T-cell (primary cell): ENCODE measurements around the gene CAMK1D. TPM values are rescaled to one million over a fixed set of nuclear protein-coding genes. Genes with fewer than 3 reads are reported as not detected.

ENCODE experiments used
- ATAC-seq, 4 experiments: fragments of 200-7000 bp in 3 of 4; fragments of 150-1000 bp in 1 of 4; cut with Tn5 transposase; replicated peaks in 1 of 4; 1 replicate in 3 of 4; 2 replicates in 1 of 4; pipeline ENCODE4 v1.10.0; 2021; ENCODE audit warnings: moderate library complexity in 3 of 4, mild to moderate bottlenecking in 2 of 4, moderate number of reproducible peaks in 1 of 4
- CTCF ChIA-PET, 2 donors: fragments of 300-600 bp; sonication (Branson Sonifier 250); formaldehyde crosslinking; loops; one replicate each; lab custom pipeline; 2022; ENCODE audit warnings: antibody characterized with exemption in 2 of 2; lab: Charles Lee
- POLR2A ChIA-PET, 2 donors: fragments of 300-600 bp; sonication (Branson Sonifier 250); formaldehyde crosslinking; loops; one replicate each; lab custom pipeline; 2022; ENCODE audit warnings: antibody characterized with exemption in 2 of 2; lab: Charles Lee
- DNase-seq, 35 experiments: peaks; one replicate each; pipeline versions ENCODE4 v3.0.0 to v3.0.0-alpha.2; 2013 to 2023
- H3K27ac ChIP-seq: one replicate; pipeline ENCODE4 v1.5.1; 2013; ENCODE audit warnings: low read length
- H3K27me3 ChIP-seq, 2 experiments: replicated peaks in 1 of 2; 1 replicate in 1 of 2; 2 replicates in 1 of 2; pipeline versions ENCODE4 v1.6.1 to v1.7.0; 2013; ENCODE audit warnings: low read length in 1 of 2, mixed read lengths in 1 of 2; ENCODE audit not compliant: control insufficient read depth in 2 of 2, insufficient read depth in 2 of 2; ENCODE audit errors: extremely low read depth in 1 of 2
- H3K36me3 ChIP-seq, 2 donors: 1 replicate in 1 of 2; 2 replicates in 1 of 2; pipeline versions ENCODE4 v1.6.1 to v1.7.0; 2013; ENCODE audit warnings: low read length in 1 of 2; ENCODE audit not compliant: control insufficient read depth in 2 of 2, insufficient read depth in 1 of 2; ENCODE audit errors: extremely low read depth in 1 of 2
- H3K4me1 ChIP-seq, 2 experiments: 1 replicate in 1 of 2; 2 replicates in 1 of 2; pipeline versions ENCODE4 v1.6.1 to v1.7.0; 2013; ENCODE audit warnings: low read length in 2 of 2, mixed read lengths in 1 of 2; ENCODE audit not compliant: insufficient read depth in 2 of 2, control insufficient read depth in 1 of 2; ENCODE audit errors: extremely low read depth in 1 of 2
- H3K4me3 ChIP-seq, 2 donors: 1 replicate in 1 of 2; 2 replicates in 1 of 2; pipeline versions ENCODE4 v1.5.1 to v1.7.0; 2013; ENCODE audit warnings: mild to moderate bottlenecking in 2 of 2, low read length in 1 of 2, moderate library complexity in 1 of 2; ENCODE audit not compliant: control insufficient read depth in 1 of 2; ENCODE audit errors: extremely low read depth in 1 of 2
- H3K9me3 ChIP-seq: 2 replicates; pipeline ENCODE4 v1.7.0; 2013
- H3K27ac Mint-ChIP-seq, 2 donors: one replicate each; pipeline ENCODE4 v1.8.0; 2020 to 2021; ENCODE audit warnings: mild to moderate bottlenecking in 2 of 2, mixed read lengths in 2 of 2
- H3K27me3 Mint-ChIP-seq, 2 donors: one replicate each; pipeline ENCODE4 v1.8.0; 2021 to 2022; ENCODE audit warnings: mixed read lengths in 2 of 2
- H3K36me3 Mint-ChIP-seq: one replicate; pipeline ENCODE4 v1.8.0; 2021; ENCODE audit warnings: mixed read lengths
- H3K4me1 Mint-ChIP-seq, 3 donors: one replicate each; pipeline ENCODE4 v1.8.0; 2020 to 2022; ENCODE audit warnings: mixed read lengths in 3 of 3, mild to moderate bottlenecking in 1 of 3
- H3K4me3 Mint-ChIP-seq, 3 donors: one replicate each; pipeline ENCODE4 v1.8.0; 2020 to 2022; ENCODE audit warnings: mild to moderate bottlenecking in 3 of 3, mixed read lengths in 3 of 3, moderate library complexity in 3 of 3
- H3K9me3 Mint-ChIP-seq, 3 donors: one replicate each; pipeline ENCODE4 v1.8.0; 2020 to 2022; ENCODE audit warnings: mixed read lengths in 3 of 3
- WGBS: methylation state at CpG from one replicate; pipeline ENCODE4 v1.1.5; 2013; ENCODE audit warnings: missing lambda C conversion rate; ENCODE audit not compliant: insufficient coverage; 5-methylcytosine and 5-hydroxymethylcytosine counted together
- total RNA-seq, 35 experiments: library from RNA in 6 of 35; stranded (reverse) in 6 of 35; fragments of 120-200 nt in 1 of 35; gene quantifications; one replicate each; pipeline versions ENCODE4 v1.2.1 to v1.2.4 and lab custom pipeline; 2013 to 2026

CAMK1D gene
- total RNA-seq, 5 donors from 2014 or later (not counting 1 experiment from before 2014, with no cell fraction given) = 16.8 to 31.3 (median 23.6) TPM

DNA sequence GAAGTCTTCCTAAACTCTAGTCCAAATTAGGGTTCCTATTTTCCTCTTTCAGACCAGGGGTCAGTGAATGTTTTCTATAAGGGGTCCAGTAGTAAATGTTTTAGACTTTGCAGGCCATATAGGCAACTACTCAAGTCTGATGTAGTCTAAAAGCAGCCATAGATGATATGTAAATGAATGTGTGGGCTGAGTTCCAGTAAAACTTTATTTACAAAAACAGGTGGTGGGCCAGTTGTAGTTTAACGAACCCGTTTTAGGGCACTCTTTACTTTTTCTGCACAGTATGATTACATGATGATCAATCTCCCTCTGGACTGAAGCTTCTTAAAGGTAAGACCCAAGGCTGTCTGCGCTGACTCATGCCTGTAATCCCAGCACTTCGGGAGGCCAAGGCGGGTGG is 243.6 kb downstream of the CAMK1D start:
- Histone ChIP-seq H3K4me3 (no peak overlapping the region), H3K36me3 (no peaks in the 10 kb centered on the region), H3K27ac (no peak overlapping the region), H3K4me1 (peaks cover 60 to 69% of the 10 kb centered on the region in 2 experiments), H3K9me3 (no peaks in the 10 kb centered on the region), H3K27me3 (no peaks in the 10 kb centered on the region)
- Mint-ChIP-seq H3K4me1 (peaks cover 88 to 94% (median 92%) of the 10 kb centered on the region in 3 donors), H3K4me3 (no peak overlapping the region), H3K27me3 (no peaks in the 10 kb centered on the region), H3K9me3 (peaks cover 0 to 11% (median 2%) of the 10 kb centered on the region in 3 donors), H3K27ac (peak overlapping the region; percentile 77 to 84), H3K36me3 (peaks cover 13% of the 10 kb centered on the region)
- POLR2A ChIA-PET = no interaction called here
- DNase-seq (no peak), ATAC-seq (no peak)
- CTCF ChIA-PET = no interaction called here
- 89% methylated on average over 3 of the region's 5 CpGs for WGBS

DNA sequence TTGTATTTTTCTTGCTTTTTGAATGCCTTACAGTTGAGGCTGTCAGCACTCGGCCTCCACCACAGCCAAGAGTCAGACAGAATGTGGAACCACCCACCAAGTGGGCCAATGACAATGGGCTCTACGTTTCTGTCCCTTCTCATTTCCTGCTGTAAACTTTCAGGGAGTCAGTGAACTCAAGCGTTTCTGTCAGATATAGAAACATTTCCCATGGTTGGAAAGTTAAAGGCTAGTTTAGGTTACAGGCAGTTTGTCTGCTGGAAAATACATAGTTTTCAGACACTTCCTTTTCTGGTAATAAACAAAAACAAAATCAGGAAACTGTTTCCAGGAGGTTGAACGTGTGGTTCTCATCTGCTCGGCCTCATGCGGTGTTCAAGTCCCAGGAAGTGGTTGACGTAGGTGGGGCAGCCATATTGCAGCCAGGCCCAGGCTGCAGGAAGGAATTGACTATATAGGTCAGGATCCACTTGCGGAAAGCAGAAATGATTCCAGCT is 245.1 kb downstream of the CAMK1D start:
- Histone ChIP-seq H3K4me1 (peaks cover 49 to 56% of the 10 kb centered on the region in 2 experiments), H3K27ac (peak overlapping the region; percentile 44), H3K9me3 (no peaks in the 10 kb centered on the region), H3K36me3 (no peaks in the 10 kb centered on the region), H3K27me3 (no peaks in the 10 kb centered on the region), H3K4me3 (no peak overlapping the region)
- WGBS = 11% methylated on average over 5 of the region's 8 CpGs
- ATAC-seq (peak; percentile 60 to 81 (median 80)), DNase-seq (peak in 32 of 35 experiments; percentile 4 to 66 (median 27))
- Mint-ChIP-seq H3K27ac (peak overlapping the region; percentile 92 to 95), H3K27me3 (no peaks in the 10 kb centered on the region), H3K9me3 (peaks cover 0 to 11% (median 2%) of the 10 kb centered on the region in 3 donors), H3K4me1 (peaks cover 86 to 93% (median 92%) of the 10 kb centered on the region in 3 donors), H3K4me3 (peak overlapping the region; percentile 18 to 71 (median 31)), H3K36me3 (peaks cover 24% of the 10 kb centered on the region)
- ChIA-PET CTCF (no interaction called here), POLR2A (no interaction called here)

DNA sequence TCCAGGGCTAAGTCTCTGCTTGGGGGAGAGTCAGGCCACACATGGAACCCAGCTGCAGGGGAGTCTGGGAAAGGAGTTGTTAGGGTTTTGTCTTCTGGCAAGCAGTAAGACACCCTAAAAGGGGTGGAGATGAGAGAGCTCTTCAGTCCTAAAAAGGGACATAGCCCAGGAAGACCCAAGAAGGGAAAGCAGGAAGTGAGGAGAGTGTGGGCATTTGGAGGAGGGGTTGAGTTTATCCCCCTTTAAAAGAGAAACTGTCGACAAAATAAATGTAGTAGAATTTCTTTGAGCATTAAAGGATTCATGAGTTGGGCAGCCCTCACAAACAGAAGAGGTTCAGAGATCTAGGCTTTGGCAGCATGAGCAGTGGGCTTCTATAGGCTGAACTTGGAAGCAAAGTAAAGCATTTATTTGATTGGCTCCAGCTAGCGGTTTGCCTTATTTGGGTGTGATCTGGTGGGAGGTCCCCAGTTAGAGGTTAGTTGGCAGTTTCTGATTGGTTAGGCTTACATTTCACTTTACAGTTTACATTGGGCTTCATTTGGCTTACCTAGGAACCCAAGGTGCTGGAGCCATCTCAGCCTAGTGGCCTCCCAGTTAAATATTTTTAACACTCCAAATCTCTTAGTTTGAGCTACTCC is 246.7 kb downstream of the CAMK1D start:
- Mint-ChIP-seq H3K4me3 (peak overlapping the region in 1 of 3 donors; percentile 42), H3K27ac (peak overlapping the region; percentile 72 to 77), H3K36me3 (peaks cover 31% of the 10 kb centered on the region), H3K4me1 (peaks cover 72 to 77% (median 76%) of the 10 kb centered on the region in 3 donors), H3K9me3 (peaks cover 0 to 11% (median 2%) of the 10 kb centered on the region in 3 donors), H3K27me3 (no peaks in the 10 kb centered on the region)
- CTCF ChIA-PET = interaction anchor here in 1 of 2 donors (0.6 kb wide), 1 partner anchor 97 kb away, joined by 4 read pairs; no protein-coding TSS in a partner anchor
- no peak overlapping the region for H3K4me3 ChIP-seq
- no peak for DNase-seq
- H3K27me3 ChIP-seq = no peaks in the 10 kb centered on the region
- H3K9me3 ChIP-seq = no peaks in the 10 kb centered on the region
- H3K27ac ChIP-seq = no peak overlapping the region
- H3K4me1 ChIP-seq = peaks cover 35 to 46% of the 10 kb centered on the region in 2 experiments
- POLR2A ChIA-PET = interaction anchor here (0.6 kb wide), 3 partner anchors 22 to 247 kb away, joined by 3 to 8 read pairs (median 7); no protein-coding TSS in a partner anchor
- 100% methylated on average over 1 of the region's 2 CpGs for WGBS
- no peaks in the 10 kb centered on the region for H3K36me3 ChIP-seq
- no peak for ATAC-seq

DNA sequence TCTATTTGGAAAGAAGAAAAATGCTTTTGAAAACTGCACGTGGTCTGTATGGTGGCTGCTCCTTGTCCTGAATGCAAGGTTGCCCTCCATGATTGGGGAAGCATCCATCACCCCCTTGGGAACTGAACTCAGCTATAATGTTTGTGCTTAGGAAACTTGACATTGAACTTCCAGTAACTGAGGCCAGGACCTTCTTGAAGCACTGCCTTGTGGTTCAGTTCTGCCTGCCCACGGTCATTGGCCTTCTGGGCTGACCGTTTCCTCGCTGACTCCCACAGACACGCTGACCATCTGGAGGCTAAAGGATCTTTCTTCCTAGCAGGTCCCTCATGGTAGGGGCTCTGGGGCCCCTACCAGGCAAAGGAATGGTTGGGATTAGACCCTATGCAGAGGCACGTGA is 247.8 kb downstream of the CAMK1D start:
- H3K27ac ChIP-seq = no peak overlapping the region
- DNase-seq = no peak
- Mint-ChIP-seq H3K9me3 (peaks cover 0 to 11% (median 2%) of the 10 kb centered on the region in 3 donors), H3K4me3 (peak overlapping the region in 1 of 3 donors; percentile 35), H3K36me3 (peaks cover 31% of the 10 kb centered on the region), H3K27me3 (no peaks in the 10 kb centered on the region), H3K4me1 (peaks cover 63 to 69% (median 69%) of the 10 kb centered on the region in 3 donors), H3K27ac (no peak overlapping the region)
- no peaks in the 10 kb centered on the region for H3K36me3 ChIP-seq
- no peaks in the 10 kb centered on the region for H3K27me3 ChIP-seq
- WGBS = 86% methylated on average over 3 of the region's 6 CpGs
- POLR2A ChIA-PET = no interaction called here
- no peak for ATAC-seq
- H3K4me1 ChIP-seq = peaks cover 32 to 42% of the 10 kb centered on the region in 2 experiments
- peak overlapping the region in 1 of 2 donors; percentile 2 for H3K4me3 ChIP-seq
- CTCF ChIA-PET = no interaction called here
- no peaks in the 10 kb centered on the region for H3K9me3 ChIP-seq

DNA sequence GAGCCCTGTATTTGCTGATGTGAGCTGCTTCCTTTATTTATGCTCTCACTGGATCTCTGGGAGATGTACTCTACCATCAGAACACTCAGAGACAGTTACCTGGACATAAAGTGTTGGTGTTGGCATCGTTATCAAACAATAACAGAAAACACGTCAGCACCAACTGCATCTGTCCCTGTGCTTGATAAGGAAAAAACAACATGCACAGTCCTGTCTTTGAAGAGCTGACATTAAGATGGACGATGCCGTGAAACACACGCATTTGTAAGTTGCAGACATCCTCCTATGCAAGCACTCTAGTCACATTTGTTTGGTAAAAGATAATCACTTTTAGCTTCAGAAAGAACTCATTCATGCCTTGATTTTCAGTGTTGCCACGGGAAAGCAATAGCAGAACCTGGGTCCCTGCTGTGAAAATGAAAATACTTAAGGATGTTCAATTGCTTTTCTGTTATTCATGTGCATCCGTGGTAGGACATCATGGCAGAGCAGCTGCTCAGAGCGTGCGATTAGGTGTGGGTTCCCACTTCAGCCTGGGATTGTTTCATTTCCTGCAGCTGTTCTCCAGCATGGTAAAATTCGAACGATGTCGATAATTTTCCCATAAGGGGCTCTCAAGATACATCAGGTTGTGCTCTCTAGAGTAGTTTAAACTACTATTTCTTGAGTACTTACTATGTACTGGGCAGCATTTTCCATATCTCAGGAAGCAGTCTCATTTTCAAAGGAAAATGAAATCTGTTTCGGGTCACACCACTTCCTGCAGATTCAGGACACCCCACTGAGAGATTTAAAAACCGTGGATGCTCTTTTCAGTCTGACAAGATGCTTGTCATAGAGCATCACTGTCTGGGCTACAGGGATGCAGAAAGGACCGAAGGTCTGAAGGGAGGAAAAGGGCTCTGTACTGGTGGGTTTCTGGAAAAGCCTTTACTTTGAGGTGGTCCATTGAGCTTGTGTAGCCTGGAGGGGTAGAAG is 248.7 kb downstream of the CAMK1D start:
- H3K9me3 Mint-ChIP-seq = peaks cover 0 to 11% (median 2%) of the 10 kb centered on the region in 3 donors
- Histone ChIP-seq H3K27ac (no peak overlapping the region), H3K4me3 (no peak overlapping the region), H3K4me1 (peaks cover 28 to 42% of the 10 kb centered on the region in 2 experiments), H3K36me3 (no peaks in the 10 kb centered on the region), H3K27me3 (no peaks in the 10 kb centered on the region), H3K9me3 (no peaks in the 10 kb centered on the region)
- H3K27ac Mint-ChIP-seq = no peak overlapping the region
- H3K4me3 Mint-ChIP-seq = peak overlapping the region in 2 of 3 donors; percentile 9 to 35
- H3K4me1 Mint-ChIP-seq = peaks cover 56 to 66% (median 63%) of the 10 kb centered on the region in 3 donors
- no peaks in the 10 kb centered on the region for H3K27me3 Mint-ChIP-seq
- peaks cover 31% of the 10 kb centered on the region for H3K36me3 Mint-ChIP-seq
- no peak for DNase-seq
- ATAC-seq = no peak
- 75% methylated on average over 8 of the region's 15 CpGs for WGBS
- CTCF ChIA-PET = no interaction called here
- POLR2A ChIA-PET = no interaction called here

DNA sequence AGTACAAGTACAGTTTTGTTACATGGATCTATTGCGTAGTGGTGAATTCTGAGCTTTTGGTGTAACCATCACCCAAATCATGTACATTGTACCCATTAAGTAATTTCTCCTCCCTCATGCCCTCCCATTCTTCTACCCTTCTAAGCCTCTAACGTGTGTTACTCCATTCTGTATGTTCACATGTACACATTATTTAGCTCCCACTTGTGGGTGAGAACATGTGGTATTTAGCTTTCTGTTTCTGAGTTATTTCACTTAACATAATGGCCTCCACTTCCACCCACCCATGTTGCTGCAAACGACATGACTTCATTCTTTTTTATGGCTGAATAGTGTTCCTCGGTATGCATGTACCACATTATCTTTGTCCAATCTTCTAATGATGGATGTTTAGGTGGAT is 251.3 kb downstream of the CAMK1D start:
- Mint-ChIP-seq H3K4me1 (peaks cover 41 to 50% (median 47%) of the 10 kb centered on the region in 3 donors), H3K27me3 (no peaks in the 10 kb centered on the region), H3K4me3 (no peak overlapping the region), H3K9me3 (peaks cover 0 to 8% (median 0%) of the 10 kb centered on the region in 3 donors), H3K27ac (no peak overlapping the region), H3K36me3 (peaks cover 31% of the 10 kb centered on the region)
- H3K4me1 ChIP-seq = peaks cover 18 to 29% of the 10 kb centered on the region in 2 experiments
- ATAC-seq = no peak
- no peaks in the 10 kb centered on the region for H3K9me3 ChIP-seq
- no CpG with 5 or more reads among the region's 4 CpGs for WGBS
- no peak for DNase-seq
- H3K4me3 ChIP-seq = no peak overlapping the region
- no peaks in the 10 kb centered on the region for H3K27me3 ChIP-seq
- H3K27ac ChIP-seq = no peak overlapping the region
- POLR2A ChIA-PET = no interaction called here
- no peaks in the 10 kb centered on the region for H3K36me3 ChIP-seq
- CTCF ChIA-PET = interaction anchor here in 1 of 2 donors (0.6 kb wide), 1 partner anchor 15 kb away, joined by 3 read pairs; no protein-coding TSS in a partner anchor
